Measurements from ENCODE around the gene RPL27A.

GRCh38 chr11:8719211-8719649 is 36.6 kb downstream of the RPL27A start:
- no peak for TF ChIP-seq CTCF (conservative IDR thresholded peaks at IDR 0.05)
- TF ChIP-seq EZH2 (IDR thresholded peaks at IDR 0.05; ENCODE audit: low read depth), result no peak
